HepG2 (cell line): ENCODE data around the gene KCTD16. TPM values are rescaled to one million over a fixed set of nuclear protein-coding genes. Genes with fewer than 3 reads are reported as not detected.

Experiments used
- ATAC-seq: fragments of 200-7000 bp; cut with Tn5 transposase; 3 replicates; pipeline ENCODE4 v1.9.1; 2020; ENCODE audit warnings: mild to moderate bottlenecking, moderate library complexity
- BruUV-seq: library from RNA; stranded (reverse); fragments of 400-500 nt; replicated peaks from 2 replicates; lab custom pipeline; 2021; lab: Mats Ljungman, UMichigan
- CTCF ChIA-PET: fragments of 300-600 bp; formaldehyde crosslinking; extraction: SDS; loops from one replicate; lab custom pipeline; 2021; ENCODE audit warnings: low total read pairs, inconsistent platforms, low intra/inter-chr PET ratio; lab: Yijun Ruan, JAX
- POLR2A ChIA-PET: fragments of 350-600 bp; sonication (Branson Sonifier 250); formaldehyde crosslinking; loops from one replicate; lab custom pipeline; 2020; ENCODE audit warnings: antibody characterized with exemption, inconsistent platforms; lab: Yijun Ruan, JAX
- DNase-seq: peaks from one replicate; pipeline ENCODE4 v3.0.0-alpha.2; 2015; ENCODE audit warnings: low spot score
- FAIRE-seq: peaks from 3 replicates; lab custom pipeline; 2011; peaks lifted over from hg19 to GRCh38; lab: Jason Lieb, UNC
- H2AFZ ChIP-seq: one replicate; pipeline ENCODE4 v1.6.1; 2011; ENCODE audit warnings: low read length, inconsistent platforms
- H3K27ac ChIP-seq: fragments of 300-600 bp; 3 replicates; pipeline ENCODE4 v1.8.0; 2011; ENCODE audit warnings: mixed run types, mild to moderate bottlenecking, mixed read lengths, low read length, inconsistent platforms; ENCODE audit not compliant: insufficient read depth; ENCODE audit errors: extremely low read length
- H3K27me3 ChIP-seq, 2 experiments: fragments of 200-600 bp in 1 of 2; 2 replicates in 1 of 2; 3 replicates in 1 of 2; pipeline versions ENCODE4 v1.6.0 to v1.8.0; 2011; ENCODE audit warnings: low read length in 2 of 2, mild to moderate bottlenecking in 2 of 2, moderate library complexity in 2 of 2, inconsistent platforms in 1 of 2; ENCODE audit not compliant: insufficient read depth in 2 of 2, control insufficient read depth in 1 of 2
- H3K36me3 ChIP-seq, 2 experiments: fragments of 200-600 bp in 1 of 2; replicated peaks in 1 of 2; 2 replicates in 1 of 2; 3 replicates in 1 of 2; pipeline versions ENCODE4 v1.5.1 to v1.8.0; 2011; ENCODE audit warnings: low read length in 2 of 2, inconsistent platforms in 1 of 2; ENCODE audit not compliant: insufficient read depth in 2 of 2, control insufficient read depth in 1 of 2
- H3K4me1 ChIP-seq: 2 replicates; pipeline ENCODE4 v1.5.1; 2012; ENCODE audit warnings: low read length, inconsistent platforms; ENCODE audit not compliant: insufficient read depth
- H3K4me2 ChIP-seq: 2 replicates; pipeline ENCODE4 v1.6.0; 2011; ENCODE audit warnings: low read depth, low read length, inconsistent platforms
- H3K4me3 ChIP-seq, 3 experiments: fragments of 200-600 bp in 1 of 3; sonication (generic), shearing (Covaris generic) in 1 of 3; replicated peaks in 1 of 3; 2 replicates each; pipeline ENCODE4 v1.5.1; 2011 to 2016; ENCODE audit warnings: low read length in 3 of 3, inconsistent platforms in 2 of 3, low read depth in 2 of 3, mild to moderate bottlenecking in 2 of 3, control low read depth in 1 of 3, mixed read lengths in 1 of 3; ENCODE audit not compliant: insufficient read depth in 1 of 3
- H3K79me2 ChIP-seq: one replicate; pipeline ENCODE4 v1.6.1; 2011; ENCODE audit warnings: low read length, inconsistent platforms; ENCODE audit not compliant: insufficient read depth
- H3K9ac ChIP-seq: 2 replicates; pipeline ENCODE4 v1.6.0; 2011; ENCODE audit warnings: mild to moderate bottlenecking, low read depth, low read length, inconsistent platforms; ENCODE audit not compliant: insufficient read depth
- H3K9me3 ChIP-seq: 2 replicates; pipeline ENCODE4 v1.5.1; 2012; ENCODE audit warnings: mild to moderate bottlenecking, low read length
- H4K20me1 ChIP-seq: 2 replicates; pipeline ENCODE4 v1.6.0; 2011; ENCODE audit warnings: inconsistent platforms, mild to moderate bottlenecking, low read length, moderate library complexity; ENCODE audit not compliant: insufficient read depth
- ADNP ChIP-seq: sonication (generic); formaldehyde crosslinking; IDR thresholded peaks from 2 replicates; pipeline ENCODE4 v1.4.0; 2020; ENCODE audit warnings: missing genetic modification reagents
- MEIS1 ChIP-seq: sonication (generic); formaldehyde crosslinking; IDR thresholded peaks from 2 replicates; pipeline ENCODE4 v1.9.0; 2021; ENCODE audit warnings: mild to moderate bottlenecking, missing genetic modification reagents, moderate library complexity, borderline replicate concordance
- ZFP36L2 ChIP-seq: sonication (generic); formaldehyde crosslinking; IDR thresholded peaks from 2 replicates; pipeline ENCODE4 v1.4.0; 2020; ENCODE audit warnings: missing genetic modification reagents
- ZHX2 ChIP-seq, 2 experiments: sonication (generic) in 1 of 2; formaldehyde crosslinking in 1 of 2; IDR thresholded peaks; 2 replicates each; pipeline versions ENCODE4 v1.6.1 to v1.9.0; 2014 to 2022; ENCODE audit warnings: antibody characterized with exemption in 1 of 2, borderline replicate concordance in 1 of 2, inconsistent platforms in 1 of 2, low read depth in 1 of 2, missing genetic modification reagents in 1 of 2
- ZNF17 ChIP-seq: sonication (generic); formaldehyde crosslinking; IDR thresholded peaks from 2 replicates; pipeline ENCODE4 v1.5.0; 2020; ENCODE audit warnings: mild to moderate bottlenecking, missing genetic modification reagents
- ZNF557 ChIP-seq: sonication (generic); formaldehyde crosslinking; IDR thresholded peaks from 2 replicates; pipeline ENCODE4 v1.4.0; 2020; ENCODE audit warnings: missing genetic modification reagents
- ZNF577 ChIP-seq: sonication (generic); formaldehyde crosslinking; IDR thresholded peaks from 2 replicates; pipeline ENCODE4 v1.4.0; 2020; ENCODE audit warnings: mild to moderate bottlenecking, low read depth, missing genetic modification reagents, borderline replicate concordance
- ZNF740 ChIP-seq: sonication (generic); formaldehyde crosslinking; IDR thresholded peaks from 2 replicates; pipeline ENCODE4 v1.4.0; 2020; ENCODE audit warnings: missing genetic modification reagents
- ZNF770 ChIP-seq: sonication (generic); formaldehyde crosslinking; IDR thresholded peaks from 2 replicates; pipeline ENCODE4 v1.5.0; 2020; ENCODE audit warnings: mild to moderate bottlenecking, missing genetic modification reagents
- WGBS: methylation state at CpG from one replicate; pipeline ENCODE4 v1.1.6; 2017; ENCODE audit warnings: low lambda C conversion rate; 5-methylcytosine and 5-hydroxymethylcytosine counted together
- in situ Hi-C: cut with HindIII; loops from 2 replicates; pipeline ENCODE4 v1.10.0; 2017; ENCODE audit warnings: low pct_unique_long_range_greater_than_20kb; ENCODE audit not compliant: extremely low pct_ligation_motif_present
- intact Hi-C: fragments of 100-400 bp; cut with micrococcal nuclease; formaldehyde crosslinking; loops from one replicate; pipeline ENCODE4 v1.10.0; 2022; ENCODE audit not compliant: unreplicated experiment
- polyA plus RNA-seq, 8 experiments: library from polyadenylated mRNA; depleted of rRNA in 3 of 8; stranded (reverse) in 7 of 8; unstranded in 1 of 8; fragments of >200 nt; fragmentation: Illumina TruSeq in 4 of 8; extraction: Trizol in 4 of 8; gene quantifications; 2 replicates each; pipeline versions ENCODE4 v1.2.1 to v1.2.3, GENCODE V29; 2011 to 2016; ENCODE audit warnings: low read depth in 4 of 8, missing spikeins in 1 of 8, mixed read lengths in 1 of 8; ENCODE audit not compliant: insufficient read depth in 1 of 8
- total RNA-seq, 5 experiments: library from RNA; depleted of rRNA; stranded (reverse); fragments of >200 nt; fragmentation: Illumina TruSeq; extraction: Trizol; gene quantifications; 2 replicates each; pipeline ENCODE4 v1.2.3, GENCODE V29; 2016; ENCODE audit warnings: low read depth in 1 of 5

The KCTD16 gene
- total and polyA plus RNA-seq, 2 of the 13 experiments (the other 11 are each of a cell fraction or from before 2014, with no cell fraction given), result 0.02 to 0.09 TPM

GRCh38 chr5:144230806-144231205 lies 60.1 kb downstream of the KCTD16 start (continued):
- TF ChIP-seq ZHX2 (IDR thresholded peaks at IDR 0.05; ENCODE audit: low read depth), result no peak
- no peak for TF ChIP-seq ZHX2 (CRISPR knock-in tag; IDR thresholded peaks at IDR 0.05; ENCODE audit: borderline replicate concordance)
- no peak for TF ChIP-seq ZFP36L2 (CRISPR knock-in tag)
- no peak for TF ChIP-seq ZNF577 (CRISPR knock-in tag)
- no peak for TF ChIP-seq MEIS1 (CRISPR knock-in tag)
- no peak for TF ChIP-seq ADNP (CRISPR knock-in tag)

- no peak overlapping the region for H3K27ac ChIP-seq
- no peaks in the 10 kb centered on the region for H4K20me1 ChIP-seq
- BruUV-seq, result no TSS peak
- no peak overlapping the region for H3K4me3 ChIP-seq
- no peaks in the 10 kb centered on the region for H3K4me1 ChIP-seq
- POLR2A ChIA-PET, result no interaction called here
- H3K9ac ChIP-seq, result no peak overlapping the region
- CTCF ChIA-PET, result no interaction called here
- H3K36me3 ChIP-seq, result no peaks in the 10 kb centered on the region
- FAIRE-seq (no peak), DNase-seq (no peak), ATAC-seq (no peak)
- no peak overlapping the region for H3K4me2 ChIP-seq
- TF ChIP-seq ZNF770 (CRISPR knock-in tag) (no peak), ZNF557 (CRISPR knock-in tag) (no peak), ZNF17 (no peak), ZNF740 (no peak)
- WGBS, result 2% methylated on average over 5 of the region's 5 CpGs
- intact Hi-C loops, result no loop called here
- in situ Hi-C loops, result no loop called here
- no peaks in the 10 kb centered on the region for H3K9me3 ChIP-seq
- H3K27me3 ChIP-seq, result no peaks in the 10 kb centered on the region
- no peaks in the 10 kb centered on the region for H3K79me2 ChIP-seq
- no peak overlapping the region for H2AFZ ChIP-seq
These were observed 61.6 kb downstream of the KCTD16 start for GRCh38 chr5:144232285-144232684.
